A673 (cell line): ENCODE results near the gene TDRD15. TPM values are rescaled to one million over a fixed set of nuclear protein-coding genes. Genes with fewer than 3 reads are reported as not detected.
A peak's percentile ranks its signal among the peaks of the same experiment; 100 is the strongest.

ENCODE experiments used
- BruUV-seq: library from RNA; stranded (reverse); fragments of 400-500 nt; replicated peaks from 2 replicates; lab custom pipeline; 2021; lab: Mats Ljungman, UMichigan
- CTCF ChIA-PET: fragments of 300-600 bp; sonication (Branson Sonifier 250); formaldehyde crosslinking; loops from one replicate; lab custom pipeline; 2022; ENCODE audit warnings: antibody characterized with exemption; lab: Charles Lee
- POLR2A ChIA-PET: fragments of 300-600 bp; sonication (Branson Sonifier 250); formaldehyde crosslinking; loops from one replicate; lab custom pipeline; 2022; ENCODE audit warnings: antibody characterized with exemption; ENCODE audit not compliant: low non-redundant PET; lab: Charles Lee
- DNase-seq: peaks from one replicate; pipeline ENCODE4 v3.0.0-alpha.2; 2015; ENCODE audit warnings: low spot score
- H3K27ac ChIP-seq: fragments of 200-600 bp; sonication (generic); 2 replicates; pipeline ENCODE4 v1.5.1; 2016; ENCODE audit warnings: mixed run types, low read depth, mild to moderate bottlenecking, mixed read lengths, antibody characterized with exemption, low read length; ENCODE audit not compliant: poor library complexity, severe bottlenecking
- H3K27me3 ChIP-seq: fragments of 200-600 bp; sonication (generic); replicated peaks from 2 replicates; pipeline ENCODE4 v1.6.1; 2017; ENCODE audit warnings: mixed run types, low read depth, mild to moderate bottlenecking, mixed read lengths, antibody characterized with exemption, low read length; ENCODE audit not compliant: insufficient read depth, poor library complexity
- H3K36me3 ChIP-seq: fragments of 200-600 bp; sonication (generic); 2 replicates; pipeline ENCODE4 v1.6.1; 2016; ENCODE audit warnings: mixed run types, mild to moderate bottlenecking, mixed read lengths, antibody characterized with exemption, low read length; ENCODE audit not compliant: insufficient read depth, poor library complexity, severe bottlenecking
- H3K4me1 ChIP-seq: fragments of 200-600 bp; sonication (generic); 2 replicates; pipeline ENCODE4 v1.6.1; 2017; ENCODE audit warnings: mixed run types, mild to moderate bottlenecking, mixed read lengths, antibody characterized with exemption, low read length; ENCODE audit not compliant: insufficient read depth, poor library complexity, severe bottlenecking
- H3K4me3 ChIP-seq: fragments of 200-600 bp; sonication (generic); 2 replicates; pipeline ENCODE4 v1.5.1; 2016; ENCODE audit warnings: low read depth, mixed run types, mild to moderate bottlenecking, mixed read lengths, low read length; ENCODE audit not compliant: poor library complexity, severe bottlenecking
- H3K9me3 ChIP-seq: fragments of 200-600 bp; sonication (generic); 2 replicates; pipeline ENCODE4 v1.6.1; 2016; ENCODE audit warnings: mixed run types, low read depth, mild to moderate bottlenecking, mixed read lengths, antibody characterized with exemption, low read length; ENCODE audit not compliant: poor library complexity, severe bottlenecking
- CTCF ChIP-seq: fragments of 300-800, 200-600 bp; sonication (generic); conservative IDR thresholded peaks from 2 replicates; pipeline ENCODE4 v1.5.1; 2017; ENCODE audit warnings: low read depth, mild to moderate bottlenecking, antibody characterized with exemption, low read length, moderate library complexity, mixed read lengths
- EZH2 ChIP-seq: fragments of 200-600 bp; sonication (generic); IDR thresholded peaks from 2 replicates; pipeline ENCODE4 v1.6.1; 2017; ENCODE audit warnings: borderline replicate concordance, low read depth, mild to moderate bottlenecking, mixed read lengths, antibody characterized with exemption, low read length; ENCODE audit not compliant: poor library complexity, severe bottlenecking
- intact Hi-C: fragments of 100-400 bp; cut with micrococcal nuclease; formaldehyde crosslinking; loops from one replicate; pipeline ENCODE4 v1.10.0; 2022; ENCODE audit not compliant: unreplicated experiment
- total RNA-seq: library from RNA; stranded (reverse); gene quantifications from 2 replicates; pipeline ENCODE4 v1.2.3, GENCODE V29; 2021

The TDRD15 gene
- total RNA-seq, 1 experiment from 2014 or later = not detected

DNA sequence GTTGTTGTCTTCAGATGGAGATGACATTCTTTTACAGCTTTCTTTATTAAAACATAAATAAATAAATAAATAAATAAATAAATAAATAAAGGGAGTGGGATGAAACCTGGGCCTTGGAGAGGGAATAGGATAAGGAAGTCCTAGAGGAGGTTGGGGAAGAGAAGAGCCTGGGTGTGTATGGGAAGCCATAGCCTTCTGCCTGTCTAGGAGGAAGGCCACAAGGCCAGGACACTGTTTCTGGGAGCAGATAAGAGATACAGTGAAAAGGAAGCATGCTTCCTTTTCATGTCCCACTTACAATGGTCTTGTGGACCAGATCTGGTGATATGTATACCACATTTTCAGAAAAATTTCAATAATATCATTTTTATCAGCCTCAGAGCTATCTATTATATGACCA is 6.1 kb upstream of the TDRD15 start:
- Histone ChIP-seq H3K4me1 (no peaks in the 10 kb centered on the region), H3K27ac (no peak overlapping the region), H3K4me3 (no peak overlapping the region), H3K27me3 (peaks cover 28% of the 10 kb centered on the region), H3K36me3 (no peaks in the 10 kb centered on the region), H3K9me3 (no peaks in the 10 kb centered on the region)
- TF ChIP-seq EZH2 (no peak), CTCF (no peak)
- ChIA-PET CTCF (interaction anchor here (0.9 kb wide), 1 partner anchor 706 kb away, joined by 7 read pairs; no protein-coding TSS in a partner anchor), POLR2A (no interaction called here)
- no TSS peak for BruUV-seq
- no peak for DNase-seq
- intact Hi-C loops = loop anchor here (1.0 to 2.0 kb wide), 2 partner anchors 74 to 457 kb away; no protein-coding TSS in a partner anchor

- DNase-seq = peak; percentile 37
- no TSS peak for BruUV-seq
- H3K27me3 ChIP-seq = peaks cover 28% of the 10 kb centered on the region
- H3K9me3 ChIP-seq = no peaks in the 10 kb centered on the region
- no peaks in the 10 kb centered on the region for H3K36me3 ChIP-seq
- H3K27ac ChIP-seq = no peak overlapping the region
- POLR2A ChIA-PET = no interaction called here
- H3K4me3 ChIP-seq = no peak overlapping the region
- intact Hi-C loops = loop anchor here (1.0 to 2.0 kb wide), 2 partner anchors 75 to 458 kb away; no protein-coding TSS in a partner anchor
- CTCF ChIA-PET = no interaction called here
- TF ChIP-seq CTCF (peak; percentile 64), EZH2 (no peak)
- no peaks in the 10 kb centered on the region for H3K4me1 ChIP-seq
These were observed 5.4 kb upstream of the TDRD15 start for GRCh38 chr2:21118302-21118920.

DNA sequence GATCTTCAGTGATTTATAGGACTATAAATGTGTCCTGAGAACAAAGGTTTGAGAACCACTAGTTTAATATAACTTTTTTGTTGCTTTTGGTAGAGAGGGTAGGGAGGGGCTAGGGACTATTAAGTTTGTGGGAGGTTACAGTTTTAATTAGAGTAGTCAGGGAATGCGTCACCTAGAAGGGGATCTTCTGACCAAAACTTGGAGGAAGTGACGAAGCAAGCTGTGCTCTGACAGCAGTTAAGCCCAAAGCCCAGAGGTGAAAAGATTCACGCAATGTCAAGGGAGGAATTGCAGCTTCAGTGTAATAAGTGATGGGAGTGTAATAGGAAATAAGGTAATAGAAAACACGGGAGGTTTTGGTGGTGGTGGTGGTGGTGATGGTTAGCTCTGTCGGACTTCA is 8.1 kb downstream of the TDRD15 start:
- intact Hi-C loops = no loop called here
- CTCF ChIA-PET = no interaction called here
- no TSS peak for BruUV-seq

More for the DNA sequence above, 8.1 kb downstream of the TDRD15 start:
- no peak for DNase-seq
- Histone ChIP-seq H3K4me3 (no peak overlapping the region), H3K4me1 (no peaks in the 10 kb centered on the region), H3K27me3 (peaks cover 35% of the 10 kb centered on the region), H3K9me3 (no peaks in the 10 kb centered on the region), H3K27ac (no peak overlapping the region), H3K36me3 (no peaks in the 10 kb centered on the region)
- POLR2A ChIA-PET = no interaction called here
- TF ChIP-seq CTCF (no peak), EZH2 (no peak)
